GM19324 (cell line): ENCODE results near the gene LGALS4.
A peak's percentile ranks its signal among the peaks of the same experiment; 100 is the strongest.
"Not testable (repeated sequence)": the region's sequence is repeated elsewhere in the genome, so short reads cannot be mapped to it uniquely, and the experiment has no call there.

Experiments used
- ATAC-seq: cut with Tn5 transposase; IDR thresholded peaks from one replicate; pipeline ENCODE4 v1.9.1; 2021; ENCODE audit warnings: mild to moderate bottlenecking, moderate library complexity; ENCODE audit not compliant: unreplicated experiment, low FRiP score

Gene LGALS4

GRCh38 chr19:38774181-38774950 lies 38.4 kb downstream of the LGALS4 start:
- no peak for ATAC-seq

GRCh38 chr19:38773469-38774177 lies 39.1 kb downstream of the LGALS4 start, which contains the start of gene LGALS7:
Gene LGALS7, minus strand, starts transcription at chr19:38773517. Its CDS starts 25 bp downstream, at chr19:38773492.
- ATAC-seq: no peak

- not testable (repeated sequence) for ATAC-seq
These were observed 41.2 kb downstream of the LGALS4 start for GRCh38 chr19:38771569-38771968.

GRCh38 chr19:38770949-38771275 lies 41.8 kb downstream of the LGALS4 start:
- ATAC-seq: not testable (repeated sequence)

GRCh38 chr19:38770228-38770948 lies 42.4 kb downstream of the LGALS4 start:
- peak; percentile 7 for ATAC-seq

- peak; percentile 77 for ATAC-seq
These were observed 43.0 kb downstream of the LGALS4 start for GRCh38 chr19:38769635-38770211.

GRCh38 chr19:38766276-38767047 lies 46.3 kb downstream of the LGALS4 start:
- ATAC-seq: no peak

- ATAC-seq: no peak
These were observed 47.5 kb downstream of the LGALS4 start for GRCh38 chr19:38765214-38765613.

- no peak for ATAC-seq
These were observed 48.9 kb downstream of the LGALS4 start for GRCh38 chr19:38763795-38764220.

GRCh38 chr19:38761884-38762389 lies 50.8 kb downstream of the LGALS4 start:
- ATAC-seq: not testable (repeated sequence)

- not testable (repeated sequence) for ATAC-seq
These were observed 51.8 kb downstream of the LGALS4 start for GRCh38 chr19:38760805-38761517.

- ATAC-seq: no peak
These were observed 53.1 kb downstream of the LGALS4 start for GRCh38 chr19:38759590-38760003.

GRCh38 chr19:38754196-38754595 lies 58.5 kb downstream of the LGALS4 start:
- not testable (repeated sequence) for ATAC-seq

GRCh38 chr19:38753783-38754182 lies 59.0 kb downstream of the LGALS4 start:
- ATAC-seq: not testable (repeated sequence)
